Measurements from ENCODE around the gene GPER1. TPM values are rescaled to one million over a fixed set of nuclear protein-coding genes. Genes with fewer than 3 reads are reported as not detected.

Gene GPER1
- total RNA-seq, 1 experiment from 2014 or later: not detected

DNA sequence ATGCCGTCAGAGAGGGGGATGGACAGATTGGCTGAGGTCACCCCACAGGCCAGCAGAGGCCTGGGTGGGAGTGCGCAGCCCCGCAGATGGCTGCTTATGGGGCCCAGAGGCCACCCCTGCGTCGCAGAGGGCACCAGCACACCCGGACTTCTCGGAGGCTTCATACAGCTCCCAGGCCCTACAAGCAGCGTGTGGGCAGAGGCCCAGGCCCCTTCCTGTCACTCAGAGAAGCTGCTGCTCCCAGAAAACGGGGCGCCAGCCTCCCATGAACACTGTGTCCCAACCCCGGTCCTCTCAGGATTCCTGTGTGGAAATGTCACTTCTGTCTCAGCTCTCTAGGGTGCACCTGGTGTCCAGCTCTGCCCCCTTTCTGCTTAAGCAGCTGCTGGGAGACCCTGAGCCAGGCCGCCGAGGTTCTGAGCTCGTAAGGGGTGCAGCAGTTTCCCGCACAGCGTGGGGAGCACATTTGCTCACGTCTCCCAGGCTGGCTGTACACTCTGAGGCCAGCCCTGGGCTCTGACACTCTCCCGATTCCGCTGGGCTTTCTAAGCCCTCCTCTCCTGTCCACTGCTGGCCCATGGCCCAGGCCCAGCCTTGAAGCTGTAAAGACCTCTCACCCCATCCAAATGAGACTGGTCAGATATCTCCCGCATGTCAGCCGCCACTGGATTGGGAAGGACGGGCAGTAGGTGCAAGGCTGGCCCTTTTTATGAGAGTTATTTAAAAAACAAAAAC is 36.8 kb upstream of the GPER1 start:
- peaks cover 26 to 56% of the 10 kb centered on the region in 2 experiments for H3K4me1 Mint-ChIP-seq
- no peak overlapping the region for H3K56ac ChIP-seq (ENCODE audit: insufficient read length, low read depth, low read length)
- H3K4me2 ChIP-seq (ENCODE audit: insufficient read depth, insufficient read length, low read length): no peak overlapping the region
- no peak overlapping the region for H3K4me3 Mint-ChIP-seq
- H3K27ac ChIP-seq (ENCODE audit: insufficient read length, low read depth, low read length): no peak overlapping the region
- H4K20me1 ChIP-seq (ENCODE audit: control insufficient read depth, insufficient read depth, insufficient read length): no peaks in the 10 kb centered on the region
- no peaks in the 10 kb centered on the region for H3K27me3 Mint-ChIP-seq (ENCODE audit: low read depth)
- H3K4me1 ChIP-seq (ENCODE audit: insufficient read depth, low read length): peaks cover 6% of the 10 kb centered on the region; the same call in 1 of the 2 replicates
- H2BK5ac ChIP-seq (ENCODE audit: insufficient read length, low read length): no peak overlapping the region
- TF ChIP-seq, protein P1, sequence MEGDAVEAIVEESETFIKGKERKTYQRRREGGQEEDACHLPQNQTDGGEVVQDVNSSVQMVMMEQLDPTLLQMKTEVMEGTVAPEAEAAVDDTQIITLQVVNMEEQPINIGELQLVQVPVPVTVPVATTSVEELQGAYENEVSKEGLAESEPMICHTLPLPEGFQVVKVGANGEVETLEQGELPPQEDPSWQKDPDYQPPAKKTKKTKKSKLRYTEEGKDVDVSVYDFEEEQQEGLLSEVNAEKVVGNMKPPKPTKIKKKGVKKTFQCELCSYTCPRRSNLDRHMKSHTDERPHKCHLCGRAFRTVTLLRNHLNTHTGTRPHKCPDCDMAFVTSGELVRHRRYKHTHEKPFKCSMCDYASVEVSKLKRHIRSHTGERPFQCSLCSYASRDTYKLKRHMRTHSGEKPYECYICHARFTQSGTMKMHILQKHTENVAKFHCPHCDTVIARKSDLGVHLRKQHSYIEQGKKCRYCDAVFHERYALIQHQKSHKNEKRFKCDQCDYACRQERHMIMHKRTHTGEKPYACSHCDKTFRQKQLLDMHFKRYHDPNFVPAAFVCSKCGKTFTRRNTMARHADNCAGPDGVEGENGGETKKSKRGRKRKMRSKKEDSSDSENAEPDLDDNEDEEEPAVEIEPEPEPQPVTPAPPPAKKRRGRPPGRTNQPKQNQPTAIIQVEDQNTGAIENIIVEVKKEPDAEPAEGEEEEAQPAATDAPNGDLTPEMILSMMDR (conservative IDR thresholded peaks at IDR 0.05): no peak
- H3K18ac ChIP-seq (ENCODE audit: insufficient read length, low read depth, low read length): no peak overlapping the region
- no peak overlapping the region for H2AFZ ChIP-seq (ENCODE audit: low read length)
- H3K14ac ChIP-seq (ENCODE audit: insufficient read depth, low read length): no peak overlapping the region; the same call in 1 of the 2 replicates
- no peak overlapping the region for H4K5ac ChIP-seq (ENCODE audit: insufficient read length, low read depth, low read length)
- H3K27ac Mint-ChIP-seq: peak overlapping the region in 2 of 3 experiments; percentile 25 to 67; a peak in 4 of 7 replicates
- no peaks in the 10 kb centered on the region for H3K36me3 Mint-ChIP-seq (ENCODE audit: insufficient read depth in 1 of 3, low read depth in 3 of 3)
- H2BK15ac ChIP-seq (ENCODE audit: low read depth, low read length): no peak overlapping the region
- H3K23me2 ChIP-seq (ENCODE audit: insufficient read length, low read depth, low read length, poor library complexity, severe bottlenecking): no peaks in the 10 kb centered on the region
- H2BK12ac ChIP-seq (ENCODE audit: insufficient read length, low read depth, low read length): no peak overlapping the region
- no peak overlapping the region for H2BK20ac ChIP-seq (ENCODE audit: low read depth, low read length, poor library complexity, severe bottlenecking)
- H3K23ac ChIP-seq (ENCODE audit: insufficient read length, low read depth, low read length): no peak overlapping the region
- H3K27me3 ChIP-seq (ENCODE audit: insufficient read depth, low read length): no peaks in the 10 kb centered on the region
- WGBS (ENCODE audit: extremely low coverage, insufficient read length, low lambda C conversion rate): no CpG with 5 or more reads among the region's 22 CpGs
- H3K9ac ChIP-seq (ENCODE audit: extremely low read depth, insufficient read length, low read length): no peak overlapping the region
- no peaks in the 10 kb centered on the region for H3K79me1 ChIP-seq (ENCODE audit: insufficient read depth, low read depth, low read length, poor library complexity, severe bottlenecking)
- no peak overlapping the region for H4K91ac ChIP-seq (ENCODE audit: insufficient read length, low read depth, low read length)
- no peak overlapping the region for H3T11ph ChIP-seq (ENCODE audit: low read length)
- no peak overlapping the region for H2AK5ac ChIP-seq (ENCODE audit: insufficient read length, low read length)
- H3K79me2 ChIP-seq (ENCODE audit: insufficient read depth, low read length): 0 out of 2 replicates have a peak, but pooled peaks cover under 1% of the 10 kb centered on the region
- H4K8ac ChIP-seq (replicated peaks; ENCODE audit: insufficient read length, low read depth, low read length): no peak overlapping the region
- no peak overlapping the region for H2BK120ac ChIP-seq (ENCODE audit: low read depth, low read length, poor library complexity, severe bottlenecking)
- H3K4ac ChIP-seq (ENCODE audit: low read depth, low read length): no peak overlapping the region
- no peaks in the 10 kb centered on the region for H3K9me3 ChIP-seq (ENCODE audit: control insufficient read depth, low read depth, low read length)
- no peaks in the 10 kb centered on the region; a peak in 1 of 5 replicates for H3K9me3 Mint-ChIP-seq
- DNase-seq: no peak

Measured in H9 (cell line).